Panc1 (cell line): ENCODE data around the gene SUFU. TPM values are rescaled to one million over a fixed set of nuclear protein-coding genes. Genes with fewer than 3 reads are reported as not detected.
A peak's percentile ranks its signal among the peaks of the same experiment; 100 is the strongest.

Experiments used
- ATAC-seq: fragments of 200-7000 bp; cut with Tn5 transposase; 2 replicates; pipeline ENCODE4 v1.9.1; 2020; ENCODE audit warnings: mild to moderate bottlenecking, moderate library complexity
- BruUV-seq: library from RNA; stranded (reverse); fragments of 400-500 nt; replicated peaks from 2 replicates; lab custom pipeline; 2021; lab: Mats Ljungman, UMichigan
- CTCF ChIA-PET: fragments of 300-600 bp; sonication (Branson Sonifier 250); formaldehyde crosslinking; loops from one replicate; lab custom pipeline; 2022; ENCODE audit warnings: antibody characterized with exemption; lab: Charles Lee
- POLR2A ChIA-PET: fragments of 300-600 bp; sonication (Branson Sonifier 250); formaldehyde crosslinking; loops from one replicate; lab custom pipeline; 2022; ENCODE audit warnings: antibody characterized with exemption; lab: Charles Lee
- DNase-seq: peaks from one replicate; pipeline ENCODE4 v3.0.0-alpha.2; 2010; ENCODE audit warnings: low read depth, low spot score
- H3K27ac ChIP-seq: 2 replicates; pipeline ENCODE4 v1.5.1; 2011; ENCODE audit warnings: mild to moderate bottlenecking, low read length, inconsistent platforms
- H3K27me3 ChIP-seq: fragments of 200-500 bp; sonication (Bioruptor generic); 2 replicates; pipeline ENCODE4 v1.6.0; 2014; ENCODE audit warnings: low read length, inconsistent platforms; ENCODE audit not compliant: control insufficient read depth, insufficient read depth
- H3K36me3 ChIP-seq: fragments of 200-500 bp; sonication (Bioruptor generic); 2 replicates; pipeline ENCODE4 v1.5.1; 2014; ENCODE audit warnings: inconsistent platforms, mild to moderate bottlenecking, low read length, moderate library complexity; ENCODE audit not compliant: control insufficient read depth, insufficient read depth
- H3K4me1 ChIP-seq: 2 replicates; pipeline ENCODE4 v1.5.1; 2011; ENCODE audit warnings: inconsistent platforms, mild to moderate bottlenecking, low read length, moderate library complexity; ENCODE audit not compliant: control insufficient read depth, insufficient read depth
- H3K4me3 ChIP-seq, 2 experiments: 2 replicates each; pipeline ENCODE4 v1.5.1; 2011 to 2012; ENCODE audit warnings: low read depth in 2 of 2, low read length in 2 of 2, mild to moderate bottlenecking in 2 of 2, inconsistent platforms in 1 of 2, moderate library complexity in 1 of 2
- H3K9me3 ChIP-seq: fragments of 200-500 bp; sonication (Bioruptor generic); 2 replicates; pipeline ENCODE4 v1.5.1; 2014; ENCODE audit warnings: low read depth, mild to moderate bottlenecking, inconsistent platforms, low read length, moderate library complexity; ENCODE audit not compliant: control insufficient read depth, insufficient read depth
- CTCF ChIP-seq: fragments of 450-650 bp; IDR thresholded peaks from 2 replicates; pipeline ENCODE4 v1.5.1; 2017; ENCODE audit warnings: mild to moderate bottlenecking
- POLR2AphosphoS5 ChIP-seq: IDR thresholded peaks from 2 replicates; pipeline ENCODE4 v1.6.1; 2012; ENCODE audit warnings: mild to moderate bottlenecking, low read depth, low read length, moderate library complexity
- REST ChIP-seq, 2 experiments: IDR thresholded peaks; 2 replicates each; pipeline ENCODE4 v1.6.1; 2011 to 2012; ENCODE audit warnings: low read depth in 2 of 2, control low read depth in 1 of 2, low read length in 1 of 2, mild to moderate bottlenecking in 1 of 2, moderate library complexity in 1 of 2; ENCODE audit not compliant: insufficient read depth in 1 of 2
- SIN3A ChIP-seq: IDR thresholded peaks from 2 replicates; pipeline ENCODE4 v1.6.1; 2012; ENCODE audit warnings: low read depth, mild to moderate bottlenecking, low read length, moderate library complexity, borderline replicate concordance; ENCODE audit not compliant: insufficient read depth
- TCF7L2 ChIP-seq: IDR thresholded peaks from 2 replicates; pipeline ENCODE4 v1.6.1; 2011; ENCODE audit warnings: mild to moderate bottlenecking, low read depth, low read length, inconsistent platforms
- in situ Hi-C: cut with HindIII; loops from 2 replicates; pipeline ENCODE4 v1.10.0; 2016; ENCODE audit warnings: low sequenced_read_pairs, low pct_unique_long_range_greater_than_20kb
- intact Hi-C: fragments of 100-400 bp; cut with micrococcal nuclease; formaldehyde crosslinking; loops from one replicate; pipeline ENCODE4 v1.10.0; 2022; ENCODE audit not compliant: unreplicated experiment
- total RNA-seq: library from RNA; stranded (reverse); gene quantifications from one replicate; pipeline ENCODE4 v1.2.1, GENCODE V29; 2021; ENCODE audit not compliant: unreplicated experiment

Gene SUFU
- total RNA-seq, 1 experiment from 2014 or later: 9.5 TPM

GRCh38 chr10:102595897-102596296 is 92.1 kb downstream of the SUFU start:
- no peaks in the 10 kb centered on the region for H3K27me3 ChIP-seq
- in situ Hi-C loops (no loop called here), intact Hi-C loops (no loop called here)
- DNase-seq (no peak), ATAC-seq (peak; percentile 33; the same call in 1 of the 2 replicates)
- no peak for TF ChIP-seq POLR2AphosphoS5
- no peak for TF ChIP-seq REST (IDR thresholded peaks at IDR 0.05; ENCODE audit: insufficient read depth in 1 of 2, low read depth in 2 of 2, low read length in 1 of 2)
- no peak for TF ChIP-seq TCF7L2
- no peak for TF ChIP-seq CTCF
- TF ChIP-seq SIN3A: no peak
- H3K36me3 ChIP-seq: no peaks in the 10 kb centered on the region
- H3K4me3 ChIP-seq: no peak overlapping the region
- ChIA-PET POLR2A (interaction anchor here (0.6 kb wide), 1 partner anchor 97 kb away, joined by 5 read pairs; no protein-coding TSS in a partner anchor), CTCF (interaction anchor here (0.6 to 1.0 kb wide), 3 partner anchors 12 to 293 kb away, joined by 3 to 4 read pairs (median 3); no protein-coding TSS in a partner anchor)
- BruUV-seq: no TSS peak
- H3K9me3 ChIP-seq: no peaks in the 10 kb centered on the region
- peaks cover 4% of the 10 kb centered on the region; the same call in 1 of the 2 replicates for H3K4me1 ChIP-seq
- H3K27ac ChIP-seq: no peak overlapping the region

- TF ChIP-seq CTCF (peak; percentile 97), REST (IDR thresholded peaks at IDR 0.05; ENCODE audit: insufficient read depth in 1 of 2, low read depth in 2 of 2, low read length in 1 of 2) (no peak), POLR2AphosphoS5 (no peak)
- Histone ChIP-seq H3K27ac (no peak overlapping the region), H3K4me3 (no peak overlapping the region), H3K4me1 (peaks cover 4% of the 10 kb centered on the region; the same call in 1 of the 2 replicates), H3K27me3 (no peaks in the 10 kb centered on the region), H3K36me3 (no peaks in the 10 kb centered on the region), H3K9me3 (no peaks in the 10 kb centered on the region)
- ChIA-PET CTCF (interaction anchor here (0.6 to 1.0 kb wide), 3 partner anchors 13 to 179 kb away, joined by 3 to 9 read pairs (median 4); no protein-coding TSS in a partner anchor), POLR2A (interaction anchor here (0.6 kb wide), 1 partner anchor 98 kb away, joined by 5 read pairs; no protein-coding TSS in a partner anchor)
- intact Hi-C loops (no loop called here), in situ Hi-C loops (no loop called here)
- no TSS peak for BruUV-seq
- DNase-seq (peak; percentile 47), ATAC-seq (peak; percentile 93)
Measured at GRCh38 chr10:102596506-102596971, 92.8 kb downstream of the SUFU start.
